Stimulated activated CD4-positive, alpha-beta T cell treated with anti-CD3 and anti-CD28 coated beads, Interleukin-15, amount 100 ng/mL, for 24 hours (primary cell): Measurements from ENCODE around the gene OPN1SW.
A peak's percentile ranks its signal among the peaks of the same experiment; 100 is the strongest.

Experiments
- DNase-seq: peaks from one replicate; pipeline ENCODE4 v3.0.0-alpha.2; 2020

Gene OPN1SW

DNA sequence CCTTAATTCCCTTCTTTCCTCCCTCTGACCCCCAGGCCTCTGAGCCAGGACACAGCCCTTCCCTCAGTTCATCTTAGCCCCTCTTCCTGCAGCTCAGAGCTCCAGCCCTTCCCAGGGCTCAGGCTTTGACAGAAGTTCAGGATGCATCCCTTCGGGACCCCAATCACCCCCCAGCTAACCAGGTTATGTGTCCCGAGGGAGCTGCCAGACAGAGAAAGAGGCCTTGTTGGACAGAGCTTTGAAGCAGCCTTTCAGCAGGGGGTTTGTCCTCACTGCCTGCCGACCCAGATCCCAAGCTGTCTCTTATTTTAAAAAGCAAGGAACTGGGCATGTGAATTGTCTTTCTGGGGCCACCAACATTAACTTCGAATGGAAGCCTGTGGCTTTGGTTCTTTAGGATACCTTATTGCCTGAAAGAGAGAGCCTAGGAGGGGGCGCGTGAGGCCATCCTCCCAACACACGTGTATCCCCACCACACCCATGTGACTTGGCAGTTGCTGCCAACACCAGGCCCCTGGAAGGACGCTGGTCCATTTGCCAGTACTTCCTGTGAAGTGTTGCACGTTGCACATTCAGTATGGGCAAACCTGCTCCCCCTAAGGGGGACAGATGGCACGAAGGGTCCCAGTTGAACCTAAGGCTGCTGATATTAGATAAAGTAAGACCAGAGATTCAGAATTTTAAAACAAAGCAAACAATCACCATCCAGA lies 17.0 kb upstream of the OPN1SW start:
- no peak for DNase-seq

DNA sequence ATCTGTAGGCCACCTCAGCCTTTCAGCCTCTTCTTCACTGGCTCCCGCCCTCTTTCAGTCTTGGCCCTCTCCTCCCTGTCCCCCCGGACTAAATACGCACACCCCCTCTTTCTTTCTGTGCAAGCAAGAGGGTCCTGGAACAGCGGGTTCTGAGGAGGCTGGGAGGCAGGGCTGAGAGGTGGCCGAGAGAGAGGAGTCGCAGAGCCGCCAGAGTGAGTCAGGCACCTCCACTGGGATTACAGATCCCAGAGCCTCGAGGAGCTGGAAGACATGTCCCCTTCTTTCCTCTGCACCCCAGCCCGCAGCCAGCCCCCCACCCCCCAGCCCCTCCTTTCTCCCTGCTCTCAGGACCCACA lies 16.4 kb upstream of the OPN1SW start:
- DNase-seq: no peak

GRCh38 chr7:128791121-128791971 lies 15.8 kb upstream of the OPN1SW start, which contains the start of gene CCDC136:
Gene CCDC136 (plus strand): TSS chr7:128791968. CDS start chr7:128792412, 444 bp downstream.
- peak; percentile 88 for DNase-seq

- no peak for DNase-seq
Measured at GRCh38 chr7:128790315-128791041, 14.9 kb upstream of the OPN1SW start.

- DNase-seq: no peak
Measured at GRCh38 chr7:128788446-128789412, 13.1 kb upstream of the OPN1SW start.

GRCh38 chr7:128785738-128786137 lies 10.1 kb upstream of the OPN1SW start:
- DNase-seq: no peak

DNA sequence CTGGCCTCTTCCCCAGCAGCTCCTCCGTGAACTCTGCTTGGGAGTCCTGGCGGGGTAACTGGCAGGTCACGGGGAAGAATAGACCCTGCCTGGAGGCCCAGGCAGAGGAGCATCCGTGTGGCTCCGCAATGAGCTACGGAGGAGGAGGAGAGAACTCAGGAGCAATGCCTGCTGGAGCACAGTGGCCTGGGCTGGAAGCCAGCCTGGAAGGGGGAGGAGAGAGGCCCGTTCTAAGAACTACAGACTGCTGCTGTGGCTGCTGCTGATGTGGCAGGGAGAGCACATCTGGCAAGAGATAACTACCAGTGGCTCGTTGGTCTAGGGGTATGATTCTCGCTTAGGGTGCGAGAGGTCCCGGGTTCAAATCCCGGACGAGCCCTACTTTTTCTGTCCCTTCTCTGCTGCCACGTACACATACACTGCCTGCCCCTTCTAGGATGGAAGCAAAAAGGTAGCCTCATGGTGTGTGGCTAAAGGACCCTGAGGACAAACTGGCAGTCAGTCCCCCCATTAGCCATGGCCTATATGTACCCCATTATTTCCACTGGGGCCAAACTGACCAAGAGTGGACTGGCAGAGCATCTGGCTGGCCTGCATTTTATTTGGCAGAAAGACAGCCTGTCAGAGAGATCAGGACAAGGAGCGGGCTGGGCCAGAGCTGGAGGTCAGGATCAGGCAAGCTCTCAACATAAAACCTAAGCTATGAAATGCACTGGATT lies 7.7 kb upstream of the OPN1SW start:
- DNase-seq: peak; percentile 30

DNA sequence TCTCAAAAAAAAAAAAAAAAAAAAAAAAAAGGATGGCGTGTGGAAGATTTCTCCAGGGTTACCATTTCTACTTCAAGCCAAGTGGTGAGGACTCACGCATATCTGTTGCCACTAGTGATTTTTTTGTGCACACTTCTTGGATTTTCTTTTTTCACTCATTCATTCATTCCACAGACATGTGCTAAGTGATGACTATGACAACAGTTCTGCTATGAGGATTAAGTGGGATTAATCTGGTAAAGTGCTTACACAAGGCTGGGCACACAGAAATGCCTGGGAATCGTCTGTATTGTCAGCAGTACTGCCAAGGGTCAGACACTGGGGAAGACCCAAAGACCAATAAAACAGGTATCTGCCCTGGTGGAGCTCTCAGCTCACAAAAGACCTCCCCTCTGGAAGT lies 6.3 kb upstream of the OPN1SW start:
- no peak for DNase-seq

DNA sequence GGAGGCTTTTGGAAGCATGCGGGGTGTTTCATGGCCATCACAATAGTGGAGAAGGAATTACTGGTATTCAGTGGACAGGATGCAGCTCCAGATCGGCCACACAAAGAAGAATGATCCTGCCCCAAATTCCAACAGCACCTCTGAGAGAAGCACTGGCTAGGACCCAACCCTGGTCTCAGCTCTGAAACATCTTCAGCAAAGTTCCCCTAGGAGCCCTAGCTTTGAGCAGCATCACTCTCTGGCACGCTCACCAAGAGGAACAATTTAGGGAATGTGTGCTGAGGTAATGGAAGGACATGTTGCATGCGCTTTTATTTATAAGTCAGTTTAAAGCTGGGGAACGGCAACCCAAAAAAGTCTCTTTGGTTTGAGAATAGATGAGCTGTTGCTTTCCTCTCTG lies 5.5 kb upstream of the OPN1SW start:
- no peak for DNase-seq

DNA sequence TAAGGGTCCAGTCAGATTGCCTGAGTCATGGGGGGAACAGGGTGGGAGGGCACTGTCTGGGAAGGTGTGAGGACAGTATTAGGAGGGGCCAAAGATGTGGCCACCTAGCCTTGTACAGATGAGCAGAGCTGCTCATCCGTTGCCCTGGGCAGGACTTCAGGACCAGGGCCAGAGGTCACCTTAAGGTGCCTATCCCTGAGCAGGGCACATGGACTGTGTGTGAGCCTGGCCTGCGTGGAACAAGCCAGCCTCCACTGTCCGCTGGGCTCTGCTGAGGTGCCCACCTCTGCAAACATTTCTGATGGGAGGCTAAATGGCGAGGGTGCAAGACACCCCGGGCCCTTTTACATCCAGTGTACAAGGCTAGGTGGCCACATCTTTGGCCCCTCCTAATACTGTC lies 3.4 kb upstream of the OPN1SW start:
- no peak for DNase-seq

GRCh38 chr7:128777156-128778123 lies 1.8 kb upstream of the OPN1SW start:
- no peak for DNase-seq

DNA sequence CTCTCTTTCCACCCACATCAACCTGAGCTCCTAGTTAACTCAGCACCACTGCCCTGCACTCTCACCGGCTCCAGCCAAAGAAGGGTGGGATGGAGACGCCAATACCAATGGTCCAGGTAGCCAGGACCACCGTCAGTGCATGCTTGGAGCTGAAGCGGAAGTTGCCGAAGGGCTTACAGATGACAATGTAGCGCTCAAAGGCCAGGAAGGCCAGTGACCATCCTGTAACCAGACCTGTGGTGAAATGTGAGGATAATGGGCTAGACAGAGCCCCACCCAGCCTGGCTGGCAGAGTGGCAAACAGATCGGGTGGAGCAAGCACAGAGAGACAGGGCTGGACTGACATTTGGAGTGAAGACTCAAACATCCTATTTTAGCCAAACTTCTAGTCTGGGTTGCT lies 673 bp downstream of the OPN1SW start:
- DNase-seq: no peak

DNA sequence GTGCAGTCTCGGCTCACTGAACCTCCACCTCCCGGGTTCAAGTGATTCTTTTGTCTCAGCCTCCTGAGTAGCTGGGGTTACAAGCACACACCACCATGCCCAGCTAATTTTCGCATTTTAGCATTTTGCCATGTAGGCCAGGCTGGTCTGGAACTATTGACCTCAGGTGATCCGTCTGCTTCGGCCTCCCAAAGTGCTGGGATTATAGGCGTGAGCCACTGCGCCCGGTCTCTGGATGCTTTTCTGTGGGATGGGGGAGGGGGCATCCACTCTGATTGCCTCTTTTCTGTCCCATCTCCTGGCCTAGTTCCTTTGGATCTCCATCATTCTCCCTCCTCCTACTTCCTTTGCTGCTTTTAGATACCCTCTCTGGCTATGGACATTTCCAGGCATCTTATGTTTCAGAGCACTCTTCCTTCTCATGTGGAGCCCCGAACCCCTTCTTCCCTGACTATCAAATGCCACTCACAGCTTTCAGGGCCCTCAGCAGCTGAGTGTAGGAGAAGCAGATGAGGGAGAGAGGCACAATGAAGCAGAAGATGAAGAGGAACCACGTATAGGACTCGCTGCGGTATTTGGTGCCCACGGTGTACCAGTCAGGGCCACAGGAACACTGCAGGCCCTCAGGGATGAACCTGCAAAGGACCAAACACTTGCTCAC lies 1.4 kb downstream of the OPN1SW start:
- DNase-seq: no peak

GRCh38 chr7:128773604-128774003 lies 2.0 kb downstream of the OPN1SW start:
- DNase-seq: no peak

GRCh38 chr7:128770233-128770632 lies 5.4 kb downstream of the OPN1SW start:
- DNase-seq: no peak

DNA sequence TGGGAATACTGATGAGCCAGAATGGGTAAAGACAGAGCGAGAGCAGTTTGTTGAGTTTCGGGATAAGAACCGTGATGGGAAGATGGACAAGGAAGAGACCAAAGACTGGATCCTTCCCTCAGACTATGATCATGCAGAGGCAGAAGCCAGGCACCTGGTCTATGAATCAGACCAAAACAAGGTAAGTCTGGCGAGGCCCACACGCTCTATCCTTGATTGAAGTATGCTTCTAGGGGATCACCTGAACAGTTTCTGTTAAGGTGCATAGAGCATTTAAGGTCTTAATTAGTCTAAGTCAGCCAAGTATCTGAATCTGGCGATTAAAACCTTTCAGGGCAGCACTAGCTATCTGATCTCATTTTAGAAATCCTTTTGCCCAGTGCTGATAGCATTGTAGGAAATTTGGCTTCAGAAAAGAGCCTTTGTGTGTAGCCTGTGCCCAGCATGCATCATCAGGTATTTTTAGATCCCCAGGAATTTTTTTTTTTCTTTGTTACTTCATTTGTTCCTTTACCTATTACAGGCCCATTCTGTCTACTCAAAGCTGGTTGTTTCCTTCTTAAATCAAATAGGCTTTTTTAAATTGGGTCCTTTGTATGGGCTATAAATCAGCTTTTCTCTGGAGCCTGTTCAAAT lies 8.0 kb downstream of the OPN1SW start:
- no peak for DNase-seq

DNA sequence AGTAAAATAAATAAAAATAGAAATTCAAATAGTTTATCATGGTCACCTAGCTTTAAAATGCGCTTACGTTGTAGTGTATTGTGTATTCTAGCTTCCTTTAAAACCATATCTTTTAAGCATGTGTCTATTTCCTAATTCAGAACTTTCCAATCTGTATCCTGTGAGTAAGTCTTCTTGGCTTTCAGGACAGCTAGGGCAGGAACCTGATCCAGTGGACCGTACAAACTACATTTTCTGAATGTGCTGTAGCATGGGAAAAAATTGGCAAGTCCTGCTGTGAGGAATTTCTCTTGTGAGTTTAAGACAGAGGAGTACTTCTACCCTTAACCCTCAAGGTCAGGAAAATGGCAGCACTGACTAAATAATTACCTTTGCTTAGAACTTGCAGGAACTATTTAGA lies 12.1 kb downstream of the OPN1SW start:
- DNase-seq: no peak

DNA sequence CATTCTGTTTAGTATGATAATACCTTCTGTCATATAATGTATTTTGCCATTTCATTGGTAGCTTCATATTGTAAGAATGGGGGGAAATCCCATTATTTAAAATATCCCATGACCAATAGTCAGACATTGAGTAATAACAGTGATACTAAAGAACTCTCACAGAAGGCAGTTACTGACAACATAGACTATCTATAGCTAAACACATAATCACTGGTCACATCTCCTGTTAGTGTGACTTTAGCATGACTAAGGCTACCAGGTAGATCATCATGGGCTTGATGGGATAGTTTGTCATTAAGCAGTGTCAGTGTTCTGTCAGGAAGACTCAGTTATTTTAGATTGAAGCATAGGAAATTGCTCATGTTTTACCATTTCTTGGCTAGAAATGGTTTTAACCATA lies 16.4 kb downstream of the OPN1SW start:
- DNase-seq: no peak

DNA sequence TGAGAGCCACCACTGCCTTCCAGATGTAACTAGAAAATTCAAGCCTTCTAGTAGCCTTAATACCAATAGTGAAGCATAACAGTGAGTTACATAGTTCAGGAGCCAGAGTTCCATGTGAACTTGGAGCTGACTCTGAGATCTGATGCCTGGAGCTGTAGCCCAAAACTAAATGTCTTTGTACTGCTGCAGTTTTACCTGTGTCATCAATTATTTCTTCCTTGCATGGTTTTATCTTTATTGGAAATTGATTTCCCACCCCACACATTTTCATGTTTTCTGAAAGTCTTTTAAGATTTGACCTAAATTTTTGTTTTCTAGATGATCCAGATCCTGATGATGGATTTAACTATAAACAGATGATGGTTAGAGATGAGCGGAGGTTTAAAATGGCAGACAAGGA lies 17.0 kb downstream of the OPN1SW start:
- DNase-seq: no peak
